Neural cell (in vitro differentiated cells): ENCODE results near the gene CBFA2T2. TPM values are rescaled to one million over a fixed set of nuclear protein-coding genes. Genes with fewer than 3 reads are reported as not detected.

Experiments used
- H2AFZ ChIP-seq: fragments of 200-600, 300-800 bp; sonication (generic), shearing (Covaris generic); 2 replicates; pipeline ENCODE4 v1.6.0; 2014; ENCODE audit warnings: low read depth, mild to moderate bottlenecking, antibody characterized with exemption, low read length, moderate library complexity
- H3F3A ChIP-seq: fragments of 200-600 bp; shearing (Covaris generic); 2 replicates; pipeline ENCODE4 v1.6.1; 2016; ENCODE audit warnings: mild to moderate bottlenecking, moderate library complexity, mixed read lengths, antibody characterized with exemption, low read length; ENCODE audit not compliant: insufficient read depth, poor library complexity, severe bottlenecking
- H3K27ac ChIP-seq: fragments of 200-600, 300-800 bp; sonication (generic), shearing (Covaris generic); 2 replicates; pipeline ENCODE4 v1.5.1; 2014; ENCODE audit warnings: mild to moderate bottlenecking, low read length, moderate library complexity
- H3K27me3 ChIP-seq: fragments of 300-800, 200-600 bp; sonication (generic), shearing (Covaris generic); 2 replicates; pipeline ENCODE4 v1.6.0; 2014; ENCODE audit warnings: mild to moderate bottlenecking, low read depth, low read length, moderate library complexity; ENCODE audit not compliant: insufficient read depth
- H3K36me3 ChIP-seq: fragments of 300-800, 200-600 bp; sonication (generic), shearing (Covaris generic); 2 replicates; pipeline ENCODE4 v1.5.1; 2014; ENCODE audit warnings: mild to moderate bottlenecking, antibody characterized with exemption, low read length, moderate library complexity; ENCODE audit not compliant: insufficient read depth
- H3K4me2 ChIP-seq: fragments of 300-800, 200-600 bp; sonication (generic), shearing (Covaris generic); 2 replicates; pipeline ENCODE4 v1.6.0; 2014; ENCODE audit warnings: mild to moderate bottlenecking, low read length
- H3K4me3 ChIP-seq: fragments of 300-800, 200-600 bp; sonication (generic), shearing (Covaris generic); 2 replicates; pipeline ENCODE4 v1.5.1; 2014; ENCODE audit warnings: mild to moderate bottlenecking, low read length, moderate library complexity
- H3K79me2 ChIP-seq: fragments of 200-600 bp; shearing (Covaris generic); replicated peaks from 2 replicates; pipeline ENCODE4 v1.6.0; 2014; ENCODE audit warnings: mild to moderate bottlenecking, low read length, moderate library complexity; ENCODE audit not compliant: insufficient read depth
- H3K9ac ChIP-seq: fragments of 300-800, 200-600 bp; sonication (generic), shearing (Covaris generic); 2 replicates; pipeline ENCODE4 v1.6.1; 2016; ENCODE audit warnings: mild to moderate bottlenecking, low read length, mixed read lengths
- H3K9me2 ChIP-seq: fragments of 200-600 bp; shearing (Covaris generic); 2 replicates; pipeline ENCODE4 v1.6.1; 2016; ENCODE audit warnings: mild to moderate bottlenecking, low read length, mixed read lengths; ENCODE audit not compliant: insufficient read depth
- H3K9me3 ChIP-seq: fragments of 200-600, 300-800 bp; sonication (generic), shearing (Covaris generic); 2 replicates; pipeline ENCODE4 v1.6.1; 2016; ENCODE audit warnings: mild to moderate bottlenecking, mixed run types, low read length, moderate library complexity, mixed read lengths
- H4K20me1 ChIP-seq: fragments of 200-600 bp; shearing (Covaris generic); 2 replicates; pipeline ENCODE4 v1.6.1; 2016; ENCODE audit warnings: mild to moderate bottlenecking, mixed run types; ENCODE audit not compliant: insufficient read depth
- CTCF ChIP-seq: fragments of 450-650 bp; IDR thresholded peaks from 2 replicates; pipeline ENCODE4 v1.5.1; 2014; ENCODE audit warnings: antibody characterized with exemption, mild to moderate bottlenecking, moderate library complexity; ENCODE audit not compliant: poor library complexity, severe bottlenecking
- EP300 ChIP-seq: fragments of 450-650 bp; conservative IDR thresholded peaks from 2 replicates; pipeline ENCODE4 v1.6.1; 2014; ENCODE audit warnings: antibody characterized with exemption, mild to moderate bottlenecking, moderate library complexity; ENCODE audit not compliant: poor library complexity, severe bottlenecking
- EZH2 ChIP-seq: fragments of 200-600, 300-800 bp; shearing (Covaris generic), sonication (generic); IDR thresholded peaks from 2 replicates; pipeline ENCODE4 v1.6.1; 2014; ENCODE audit warnings: antibody characterized with exemption, low read length, borderline replicate concordance, mild to moderate bottlenecking; ENCODE audit not compliant: insufficient read depth, poor library complexity, severe bottlenecking
- MXI1 ChIP-seq: fragments of 450-650 bp; conservative IDR thresholded peaks from 2 replicates; pipeline ENCODE4 v1.6.1; 2014; ENCODE audit warnings: antibody characterized with exemption, mild to moderate bottlenecking; ENCODE audit not compliant: poor library complexity, severe bottlenecking
- POLR2AphosphoS5 ChIP-seq: IDR thresholded peaks from 2 replicates; pipeline ENCODE4 v1.6.1; 2012
- RAD21 ChIP-seq: fragments of 450-650 bp; conservative IDR thresholded peaks from 2 replicates; pipeline ENCODE4 v1.6.1; 2014; ENCODE audit warnings: antibody characterized with exemption, mild to moderate bottlenecking, moderate library complexity
- REST ChIP-seq: IDR thresholded peaks from 2 replicates; pipeline ENCODE4 v1.6.1; 2012; ENCODE audit warnings: borderline replicate concordance
- SMC3 ChIP-seq: fragments of 450-650 bp; conservative IDR thresholded peaks from 2 replicates; pipeline ENCODE4 v1.6.1; 2014; ENCODE audit warnings: antibody characterized with exemption, mild to moderate bottlenecking, moderate library complexity; ENCODE audit not compliant: poor library complexity
- TAF1 ChIP-seq: IDR thresholded peaks from 2 replicates; pipeline ENCODE4 v1.6.1; 2012; ENCODE audit warnings: low read depth
- polyA plus RNA-seq: library from polyadenylated mRNA; depleted of rRNA; stranded (reverse); fragments of >200 nt; gene quantifications from 2 replicates; pipeline ENCODE4 v1.2.3, GENCODE V29; 2014

CBFA2T2 gene
- polyA plus RNA-seq, 1 donor from 2014 or later: 15.9 TPM

GRCh38 chr20:33672426-33673113, 182.7 kb downstream of the CBFA2T2 start:
- Histone ChIP-seq H3K9ac (no peak overlapping the region), H3K27ac (no peak overlapping the region), H3K27me3 (no peaks in the 10 kb centered on the region), H4K20me1 (no peaks in the 10 kb centered on the region), H3F3A (peaks cover 4% of the 10 kb centered on the region), H3K4me2 (no peak overlapping the region), H3K9me2 (no peaks in the 10 kb centered on the region), H3K79me2 (no peaks in the 10 kb centered on the region), H3K9me3 (no peaks in the 10 kb centered on the region), H2AFZ (no peak overlapping the region), H3K36me3 (no peaks in the 10 kb centered on the region), H3K4me3 (no peak overlapping the region)
- no peak for TF ChIP-seq TAF1
- TF ChIP-seq EP300: no peak
- no peak for TF ChIP-seq RAD21
- TF ChIP-seq SMC3: no peak
- TF ChIP-seq CTCF: no peak
- no peak for TF ChIP-seq REST
- TF ChIP-seq EZH2: no peak
- TF ChIP-seq POLR2AphosphoS5: no peak
- no peak for TF ChIP-seq MXI1

GRCh38 chr20:33673114-33673409, 183.2 kb downstream of the CBFA2T2 start:
- H4K20me1 ChIP-seq: no peaks in the 10 kb centered on the region
- no peaks in the 10 kb centered on the region for H3K9me2 ChIP-seq
- no peak overlapping the region for H3K4me2 ChIP-seq
- peak overlapping the region; percentile 66 for H3K4me3 ChIP-seq
- H3F3A ChIP-seq: peaks cover 4% of the 10 kb centered on the region
- H3K79me2 ChIP-seq: no peaks in the 10 kb centered on the region
- no peak overlapping the region for H2AFZ ChIP-seq
- no peak overlapping the region for H3K27ac ChIP-seq
- no peaks in the 10 kb centered on the region for H3K36me3 ChIP-seq
- TF ChIP-seq CTCF (no peak), MXI1 (no peak), EZH2 (no peak), SMC3 (no peak), REST (no peak), POLR2AphosphoS5 (no peak)
- H3K9ac ChIP-seq: no peak overlapping the region
- no peaks in the 10 kb centered on the region for H3K27me3 ChIP-seq
- no peaks in the 10 kb centered on the region for H3K9me3 ChIP-seq
